ENCODE results near the gene KRTAP10-12. TPM values are rescaled to one million over a fixed set of nuclear protein-coding genes. Genes with fewer than 3 reads are reported as not detected.

The KRTAP10-12 gene
- total RNA-seq, 1 experiment from 2014 or later: not detected

DNA sequence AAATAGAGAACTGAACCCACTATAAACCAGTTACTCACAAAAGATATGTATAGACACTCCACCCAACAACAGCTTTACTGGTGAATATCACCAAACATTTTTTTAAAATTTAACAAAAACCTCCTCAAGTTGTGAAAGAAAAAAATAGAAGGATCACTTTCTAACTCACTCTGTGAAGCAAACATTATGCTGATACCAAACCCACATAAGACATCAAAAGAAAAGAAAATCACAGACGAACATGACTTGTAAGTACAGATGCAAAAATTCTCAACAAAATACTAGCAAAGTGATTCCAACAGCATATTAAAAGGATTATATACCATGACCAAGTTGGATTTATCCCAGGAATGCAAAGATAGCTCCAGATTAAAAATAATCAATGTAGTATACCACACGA, 5.3 kb upstream of the KRTAP10-12 start:
- Histone ChIP-seq H3K9ac (ENCODE audit: low read length) (no peak overlapping the region), H3K4me1 (ENCODE audit: control insufficient read depth in 1 of 2, insufficient read depth in 2 of 2, low read length in 2 of 2) (no peaks in the 10 kb centered on the region), H4K20me1 (ENCODE audit: insufficient read depth) (no peaks in the 10 kb centered on the region), H3K4me2 (ENCODE audit: low read length) (no peak overlapping the region), H3K36me3 (ENCODE audit: control insufficient read depth in 1 of 2, insufficient read depth in 2 of 2, low read length in 2 of 2) (no peaks in the 10 kb centered on the region), H3K79me2 (ENCODE audit: insufficient read depth, low read length) (no peaks in the 10 kb centered on the region), H3K4me3 (replicated peaks in 1 of 2; ENCODE audit: low read depth in 1 of 2, low read length in 2 of 2) (no peak overlapping the region), H3K9me3 (ENCODE audit: control insufficient read depth in 1 of 2, insufficient read depth in 1 of 2, low read depth in 1 of 2, low read length in 2 of 2) (peaks cover 4 to 14% of the 10 kb centered on the region in 2 experiments; a peak in 2 of 4 replicates), H3K9me2 (ENCODE audit: insufficient read depth) (no peaks in the 10 kb centered on the region), H3K27me3 (ENCODE audit: insufficient read depth, low read length) (no peaks in the 10 kb centered on the region), H3K27ac (ENCODE audit: low read depth, low read length) (no peak overlapping the region), H2AFZ (ENCODE audit: low read depth, low read length, poor library complexity, severe bottlenecking) (no peak overlapping the region)
- RAD21 ChIA-PET (ENCODE audit: low non-redundant PET in 1 of 2, low total read pairs in 2 of 2, uncharacterized antibody in 2 of 2, unreplicated experiment in 2 of 2): no interaction called here
- CTCF ChIA-PET: no interaction called here
- POLR2A ChIA-PET: no interaction called here
- DNase-seq (ENCODE audit: low read depth, low spot score) (no peak), ATAC-seq (no peak)
- no TSS peak for BruUV-seq (replicated peaks)
- no peak for TF ChIP-seq EGR1 (IDR thresholded peaks at IDR 0.05; ENCODE audit: low read depth)
- no peak for TF ChIP-seq RAD21 (IDR thresholded peaks at IDR 0.05; ENCODE audit: low read depth)
- no peak for TF ChIP-seq EZH2phosphoT487 (IDR thresholded peaks at IDR 0.05; ENCODE audit: borderline replicate concordance)
- TF ChIP-seq POLR2AphosphoS5 (IDR thresholded peaks at IDR 0.05; ENCODE audit: low read depth, low read length): no peak
- intact Hi-C loops (cut with micrococcal nuclease): no loop called here

DNA sequence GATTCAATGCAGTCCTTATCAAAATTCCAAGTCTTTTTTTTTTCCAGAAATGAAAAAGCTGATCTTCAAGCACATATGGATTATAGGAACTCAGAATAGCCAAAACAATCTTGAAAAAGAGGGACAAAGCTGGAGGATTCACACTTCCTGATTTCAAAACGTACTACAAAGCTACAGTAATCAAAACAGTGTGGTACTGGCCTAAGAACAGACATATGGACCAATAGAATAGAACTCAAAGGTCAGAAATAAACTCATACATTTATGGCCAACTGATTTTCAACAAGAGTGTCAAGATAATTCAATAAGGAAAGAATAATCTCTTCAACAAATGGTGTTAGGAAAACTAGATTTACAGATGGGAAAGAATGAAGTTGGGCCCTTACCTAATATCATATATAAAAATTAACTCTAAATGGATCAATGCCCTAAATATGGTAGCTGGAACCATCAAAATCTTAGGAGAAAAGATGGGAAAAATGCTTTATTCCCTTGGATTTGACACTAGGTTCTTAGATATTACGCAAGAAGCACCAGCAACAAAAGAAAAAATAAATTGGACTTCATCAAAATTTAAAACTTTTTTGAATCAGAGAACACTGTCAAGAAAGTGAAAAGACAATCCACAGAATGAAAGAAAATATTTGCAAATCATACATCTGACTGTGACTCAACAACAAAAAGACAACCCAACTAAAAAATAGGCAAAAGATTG, 4.0 kb upstream of the KRTAP10-12 start:
- H3K79me2 ChIP-seq (ENCODE audit: insufficient read depth, low read length): no peaks in the 10 kb centered on the region
- H3K27me3 ChIP-seq (ENCODE audit: insufficient read depth, low read length): no peaks in the 10 kb centered on the region
- BruUV-seq (replicated peaks): no TSS peak
- TF ChIP-seq CBX3 (IDR thresholded peaks at IDR 0.05; ENCODE audit: low read depth): no peak
- TF ChIP-seq YY1 (IDR thresholded peaks at IDR 0.05; ENCODE audit: extremely low read depth, insufficient replicate concordance, low read depth, low read length): no peak
- no peak for TF ChIP-seq ELF1 (IDR thresholded peaks at IDR 0.05; ENCODE audit: borderline replicate concordance, low read depth)
- TF ChIP-seq TCF7L2 (IDR thresholded peaks at IDR 0.05; ENCODE audit: borderline replicate concordance, extremely low read depth, insufficient read depth, insufficient read length): no peak
- TF ChIP-seq ZFX (IDR thresholded peaks at IDR 0.05): no peak
- no peaks in the 10 kb centered on the region for H4K20me1 ChIP-seq (ENCODE audit: insufficient read depth)
- no peak for DNase-seq (ENCODE audit: low read depth, low spot score)
- ChIA-PET CTCF (no interaction called here), RAD21 (ENCODE audit: low non-redundant PET in 1 of 2, low total read pairs in 2 of 2, uncharacterized antibody in 2 of 2, unreplicated experiment in 2 of 2) (no interaction called here), POLR2A (no interaction called here)
- H3K9ac ChIP-seq (ENCODE audit: low read length): no peak overlapping the region
- no peaks in the 10 kb centered on the region for H3K4me1 ChIP-seq (ENCODE audit: control insufficient read depth in 1 of 2, insufficient read depth in 2 of 2, low read length in 2 of 2)
- no peak overlapping the region for H3K27ac ChIP-seq (ENCODE audit: low read depth, low read length)
- intact Hi-C loops (cut with micrococcal nuclease): no loop called here
- no peak overlapping the region for H3K4me3 ChIP-seq (replicated peaks in 1 of 2; ENCODE audit: low read depth in 1 of 2, low read length in 2 of 2)
- H2AFZ ChIP-seq (ENCODE audit: low read depth, low read length, poor library complexity, severe bottlenecking): no peak overlapping the region
- H3K36me3 ChIP-seq (ENCODE audit: control insufficient read depth in 1 of 2, insufficient read depth in 2 of 2, low read length in 2 of 2): no peaks in the 10 kb centered on the region
- peaks cover 4 to 14% of the 10 kb centered on the region in 2 experiments; a peak in 2 of 4 replicates for H3K9me3 ChIP-seq (ENCODE audit: control insufficient read depth in 1 of 2, insufficient read depth in 1 of 2, low read depth in 1 of 2, low read length in 2 of 2)
- no peak for ATAC-seq
- H3K4me2 ChIP-seq (ENCODE audit: low read length): no peak overlapping the region
- no peaks in the 10 kb centered on the region for H3K9me2 ChIP-seq (ENCODE audit: insufficient read depth)
